GM18511 (cell line): ENCODE results near the gene EZR.

Experiments used
- ATAC-seq: cut with Tn5 transposase; IDR thresholded peaks from one replicate; pipeline ENCODE4 v1.9.1; 2021; ENCODE audit warnings: mild to moderate bottlenecking, moderate library complexity; ENCODE audit not compliant: unreplicated experiment

The EZR gene

GRCh38 chr6:158819977-158820622 is 932 bp upstream of the EZR start:
- no peak for ATAC-seq

GRCh38 chr6:158818581-158819212 is 471 bp downstream of the EZR start:
- peak; percentile 37 for ATAC-seq

- ATAC-seq: peak; percentile 42
Observed at GRCh38 chr6:158817728-158818580, 1.2 kb downstream of the EZR start.

GRCh38 chr6:158816803-158817727 is 2.1 kb downstream of the EZR start:
- ATAC-seq: no peak

GRCh38 chr6:158816329-158816728 is 2.8 kb downstream of the EZR start:
- ATAC-seq: no peak

GRCh38 chr6:158815907-158816306 is 3.3 kb downstream of the EZR start:
- no peak for ATAC-seq

- no peak for ATAC-seq
Observed at GRCh38 chr6:158815379-158815724, 3.8 kb downstream of the EZR start.

GRCh38 chr6:158813032-158813431 is 6.1 kb downstream of the EZR start:
- ATAC-seq: no peak

GRCh38 chr6:158812611-158813010 is 6.6 kb downstream of the EZR start:
- ATAC-seq: no peak

- no peak for ATAC-seq
Observed at GRCh38 chr6:158810155-158811095, 8.7 kb downstream of the EZR start.

GRCh38 chr6:158808941-158809678 is 10.1 kb downstream of the EZR start:
- peak; percentile 78 for ATAC-seq

- no peak for ATAC-seq
Observed at GRCh38 chr6:158808442-158808833, 10.7 kb downstream of the EZR start.

GRCh38 chr6:158807515-158808441 is 11.4 kb downstream of the EZR start:
- ATAC-seq: no peak

GRCh38 chr6:158805698-158806377 is 13.3 kb downstream of the EZR start:
- no peak for ATAC-seq

GRCh38 chr6:158804207-158804606 is 15.0 kb downstream of the EZR start:
- no peak for ATAC-seq

GRCh38 chr6:158803733-158804143 is 15.4 kb downstream of the EZR start:
- ATAC-seq: peak; percentile 73

GRCh38 chr6:158801655-158802294 is 17.4 kb downstream of the EZR start:
- ATAC-seq: no peak
